Stimulated activated memory B cell treated with anti-CD40 and anti-IgM and Interleukin-4, amounts not matched to agents 10 μg/mL and 1 μg/mL and 100 μg/mL, for 72 hours (primary cell): ENCODE measurements around the gene PRKRA.
"Not testable (repeated sequence)": the region's sequence is repeated elsewhere in the genome, so short reads cannot be mapped to it uniquely, and the experiment has no call there.

Experiments
- ATAC-seq: fragments of 150-1000 bp; cut with Tn5 transposase; 2 replicates; pipeline ENCODE4 v1.10.0; 2021
- H3K27ac Mint-ChIP-seq: one replicate; pipeline ENCODE4 v1.8.0; 2022; ENCODE audit warnings: mild to moderate bottlenecking, mixed read lengths
- H3K27me3 Mint-ChIP-seq: one replicate; pipeline ENCODE4 v1.8.0; 2022; ENCODE audit warnings: mixed read lengths
- H3K36me3 Mint-ChIP-seq: one replicate; pipeline ENCODE4 v1.8.0; 2022; ENCODE audit warnings: mixed read lengths
- H3K4me1 Mint-ChIP-seq: one replicate; pipeline ENCODE4 v1.8.0; 2022; ENCODE audit warnings: mixed read lengths
- H3K4me3 Mint-ChIP-seq: one replicate; pipeline ENCODE4 v1.8.0; 2022; ENCODE audit warnings: mild to moderate bottlenecking, moderate library complexity, mixed read lengths
- H3K9me3 Mint-ChIP-seq: one replicate; pipeline ENCODE4 v1.8.0; 2022; ENCODE audit warnings: mixed read lengths

The PRKRA gene

GRCh38 chr2:178436662-178437061 is 14.3 kb downstream of the PRKRA start:
- Mint-ChIP-seq H3K9me3 (no peaks in the 10 kb centered on the region), H3K27me3 (no peaks in the 10 kb centered on the region), H3K27ac (no peak overlapping the region), H3K4me1 (no peaks in the 10 kb centered on the region), H3K4me3 (no peak overlapping the region), H3K36me3 (peaks cover 50% of the 10 kb centered on the region)
- no peak for ATAC-seq

- Mint-ChIP-seq H3K4me1 (no peaks in the 10 kb centered on the region), H3K4me3 (no peak overlapping the region), H3K27me3 (no peaks in the 10 kb centered on the region), H3K36me3 (peaks cover 65% of the 10 kb centered on the region), H3K9me3 (peaks cover 17% of the 10 kb centered on the region), H3K27ac (no peak overlapping the region)
- ATAC-seq, result no peak
These were observed 21.6 kb downstream of the PRKRA start for GRCh38 chr2:178429336-178429735.

GRCh38 chr2:178428396-178428806 is 22.6 kb downstream of the PRKRA start:
- no peaks in the 10 kb centered on the region for H3K4me1 Mint-ChIP-seq
- no peak overlapping the region for H3K27ac Mint-ChIP-seq
- H3K36me3 Mint-ChIP-seq, result peaks cover 69% of the 10 kb centered on the region
- H3K27me3 Mint-ChIP-seq, result no peaks in the 10 kb centered on the region
- H3K9me3 Mint-ChIP-seq, result peaks cover 17% of the 10 kb centered on the region
- no peak for ATAC-seq
- H3K4me3 Mint-ChIP-seq, result no peak overlapping the region

- peaks cover 17% of the 10 kb centered on the region for H3K9me3 Mint-ChIP-seq
- ATAC-seq, result no peak
- no peak overlapping the region for H3K4me3 Mint-ChIP-seq
- H3K4me1 Mint-ChIP-seq, result no peaks in the 10 kb centered on the region
- H3K27ac Mint-ChIP-seq, result no peak overlapping the region
- H3K27me3 Mint-ChIP-seq, result no peaks in the 10 kb centered on the region
- peaks cover 73% of the 10 kb centered on the region for H3K36me3 Mint-ChIP-seq
These were observed 23.5 kb downstream of the PRKRA start for GRCh38 chr2:178427458-178427857.

- H3K36me3 Mint-ChIP-seq, result peaks cover 74% of the 10 kb centered on the region
- no peak for ATAC-seq
- no peak overlapping the region for H3K4me3 Mint-ChIP-seq
- H3K27ac Mint-ChIP-seq, result no peak overlapping the region
- H3K9me3 Mint-ChIP-seq, result peaks cover 17% of the 10 kb centered on the region
- no peaks in the 10 kb centered on the region for H3K27me3 Mint-ChIP-seq
- no peaks in the 10 kb centered on the region for H3K4me1 Mint-ChIP-seq
These were observed 24.6 kb downstream of the PRKRA start for GRCh38 chr2:178426388-178426787.

- Mint-ChIP-seq H3K27ac (no peak overlapping the region), H3K27me3 (no peaks in the 10 kb centered on the region), H3K4me3 (no peak overlapping the region), H3K36me3 (peaks cover 65% of the 10 kb centered on the region), H3K4me1 (no peaks in the 10 kb centered on the region), H3K9me3 (peaks cover 17% of the 10 kb centered on the region)
- ATAC-seq, result no peak
These were observed 25.6 kb downstream of the PRKRA start for GRCh38 chr2:178425255-178425827.

- not testable (repeated sequence) for ATAC-seq, H3K27me3 Mint-ChIP-seq, H3K4me3 Mint-ChIP-seq, H3K4me1 Mint-ChIP-seq, H3K27ac Mint-ChIP-seq
- H3K9me3 Mint-ChIP-seq, result peaks cover 17% of the 10 kb centered on the region
- peaks cover 58% of the 10 kb centered on the region for H3K36me3 Mint-ChIP-seq
These were observed 27.2 kb downstream of the PRKRA start for GRCh38 chr2:178423746-178424145.

GRCh38 chr2:178422097-178422496 is 28.9 kb downstream of the PRKRA start:
- Mint-ChIP-seq H3K36me3 (peaks cover 44% of the 10 kb centered on the region), H3K27ac (no peak overlapping the region), H3K4me1 (no peaks in the 10 kb centered on the region), H3K4me3 (no peak overlapping the region), H3K9me3 (peaks cover 17% of the 10 kb centered on the region), H3K27me3 (no peaks in the 10 kb centered on the region)
- ATAC-seq, result no peak

- Mint-ChIP-seq H3K4me3 (no peak overlapping the region), H3K4me1 (no peaks in the 10 kb centered on the region), H3K27ac (no peak overlapping the region), H3K36me3 (peaks cover 28% of the 10 kb centered on the region), H3K9me3 (peaks cover 9% of the 10 kb centered on the region), H3K27me3 (no peaks in the 10 kb centered on the region)
- ATAC-seq, result no peak
These were observed 30.4 kb downstream of the PRKRA start for GRCh38 chr2:178420463-178420999.

- ATAC-seq, result no peak
- Mint-ChIP-seq H3K4me3 (no peak overlapping the region), H3K36me3 (peaks cover 15% of the 10 kb centered on the region)
These were observed 31.9 kb downstream of the PRKRA start for GRCh38 chr2:178419123-178419522.

GRCh38 chr2:178418426-178418825 is 32.5 kb downstream of the PRKRA start:
- Mint-ChIP-seq H3K36me3 (peaks cover 10% of the 10 kb centered on the region), H3K27me3 (no peaks in the 10 kb centered on the region), H3K4me3 (no peak overlapping the region), H3K9me3 (no peaks in the 10 kb centered on the region), H3K27ac (no peak overlapping the region), H3K4me1 (peaks cover 17% of the 10 kb centered on the region)
- no peak for ATAC-seq

More at GRCh38 chr2:178419123-178419522, 31.9 kb downstream of the PRKRA start:
- Mint-ChIP-seq H3K9me3 (no peaks in the 10 kb centered on the region), H3K27ac (no peak overlapping the region), H3K4me1 (peaks cover 13% of the 10 kb centered on the region), H3K27me3 (no peaks in the 10 kb centered on the region)

- no peak for ATAC-seq
- no peaks in the 10 kb centered on the region for H3K9me3 Mint-ChIP-seq
- H3K4me1 Mint-ChIP-seq, result peaks cover 21% of the 10 kb centered on the region
- H3K4me3 Mint-ChIP-seq, result no peak overlapping the region
- H3K27me3 Mint-ChIP-seq, result no peaks in the 10 kb centered on the region
- H3K27ac Mint-ChIP-seq, result no peak overlapping the region
- peaks cover 9% of the 10 kb centered on the region for H3K36me3 Mint-ChIP-seq
These were observed 33.1 kb downstream of the PRKRA start for GRCh38 chr2:178417916-178418315.

- Mint-ChIP-seq H3K4me1 (peaks cover 21% of the 10 kb centered on the region), H3K27ac (no peak overlapping the region), H3K27me3 (no peaks in the 10 kb centered on the region), H3K4me3 (no peak overlapping the region), H3K36me3 (peaks cover 5% of the 10 kb centered on the region), H3K9me3 (no peaks in the 10 kb centered on the region)
- ATAC-seq, result no peak
These were observed 35.0 kb downstream of the PRKRA start for GRCh38 chr2:178415979-178416378.

- peaks cover 21% of the 10 kb centered on the region for H3K4me1 Mint-ChIP-seq
- peak overlapping the region; percentile 99 for H3K4me3 Mint-ChIP-seq
- peak overlapping the region; percentile 98 for H3K27ac Mint-ChIP-seq
- H3K36me3 Mint-ChIP-seq, result peaks cover 2% of the 10 kb centered on the region
- no peaks in the 10 kb centered on the region for H3K27me3 Mint-ChIP-seq
- H3K9me3 Mint-ChIP-seq, result no peaks in the 10 kb centered on the region
- peak; percentile 89 for ATAC-seq
These were observed 36.4 kb downstream of the PRKRA start for GRCh38 chr2:178414266-178415247.

- Mint-ChIP-seq H3K9me3 (no peaks in the 10 kb centered on the region), H3K27ac (peak overlapping the region; percentile 98), H3K27me3 (no peaks in the 10 kb centered on the region), H3K4me1 (peaks cover 21% of the 10 kb centered on the region), H3K36me3 (no peaks in the 10 kb centered on the region), H3K4me3 (peak overlapping the region; percentile 99)
- ATAC-seq, result peak; percentile 89
These were observed 37.3 kb downstream of the PRKRA start for GRCh38 chr2:178413472-178414265.
